Activated T-helper 17 cell treated with anti-CD3 and anti-CD28 coated beads, Interleukin-2, amount 50 U/mL, for 72 hours (primary cell): ENCODE data around the gene ACTMAP. TPM values are rescaled to one million over a fixed set of nuclear protein-coding genes. Genes with fewer than 3 reads are reported as not detected.

Source experiments
- ATAC-seq: fragments of 150-1000 bp; cut with Tn5 transposase; replicated peaks from 2 replicates; pipeline ENCODE4 v1.10.0; 2021; ENCODE audit warnings: mild to moderate bottlenecking, moderate library complexity
- H3K27ac Mint-ChIP-seq: one replicate; pipeline ENCODE4 v1.8.0; 2022; ENCODE audit warnings: mixed read lengths
- H3K27me3 Mint-ChIP-seq: one replicate; pipeline ENCODE4 v1.8.0; 2022; ENCODE audit warnings: mixed read lengths
- H3K36me3 Mint-ChIP-seq: one replicate; pipeline ENCODE4 v1.8.0; 2022; ENCODE audit warnings: low read depth, mild to moderate bottlenecking, mixed read lengths
- H3K4me1 Mint-ChIP-seq: one replicate; pipeline ENCODE4 v1.8.0; 2022; ENCODE audit warnings: mixed read lengths
- H3K4me3 Mint-ChIP-seq: one replicate; pipeline ENCODE4 v1.8.0; 2022; ENCODE audit warnings: mild to moderate bottlenecking, mixed read lengths
- H3K9me3 Mint-ChIP-seq: one replicate; pipeline ENCODE4 v1.8.0; 2022; ENCODE audit warnings: mixed read lengths
- total RNA-seq, 2 donors: library from RNA; stranded (reverse); gene quantifications; one replicate each; pipeline ENCODE4 v1.2.3, GENCODE V29; 2022

Gene ACTMAP
- total RNA-seq, 2 donors from 2014 or later, result 13.0 to 16.6 TPM

- Mint-ChIP-seq H3K9me3 (no peaks in the 10 kb centered on the region), H3K27me3 (no peaks in the 10 kb centered on the region), H3K36me3 (peaks cover 95% of the 10 kb centered on the region), H3K4me1 (peaks cover 40% of the 10 kb centered on the region), H3K27ac (peak overlapping the region; percentile 66), H3K4me3 (no peak overlapping the region)
- no peak for ATAC-seq
Observed at GRCh38 chr19:40763526-40763925, 13.2 kb upstream of the ACTMAP start.

DNA sequence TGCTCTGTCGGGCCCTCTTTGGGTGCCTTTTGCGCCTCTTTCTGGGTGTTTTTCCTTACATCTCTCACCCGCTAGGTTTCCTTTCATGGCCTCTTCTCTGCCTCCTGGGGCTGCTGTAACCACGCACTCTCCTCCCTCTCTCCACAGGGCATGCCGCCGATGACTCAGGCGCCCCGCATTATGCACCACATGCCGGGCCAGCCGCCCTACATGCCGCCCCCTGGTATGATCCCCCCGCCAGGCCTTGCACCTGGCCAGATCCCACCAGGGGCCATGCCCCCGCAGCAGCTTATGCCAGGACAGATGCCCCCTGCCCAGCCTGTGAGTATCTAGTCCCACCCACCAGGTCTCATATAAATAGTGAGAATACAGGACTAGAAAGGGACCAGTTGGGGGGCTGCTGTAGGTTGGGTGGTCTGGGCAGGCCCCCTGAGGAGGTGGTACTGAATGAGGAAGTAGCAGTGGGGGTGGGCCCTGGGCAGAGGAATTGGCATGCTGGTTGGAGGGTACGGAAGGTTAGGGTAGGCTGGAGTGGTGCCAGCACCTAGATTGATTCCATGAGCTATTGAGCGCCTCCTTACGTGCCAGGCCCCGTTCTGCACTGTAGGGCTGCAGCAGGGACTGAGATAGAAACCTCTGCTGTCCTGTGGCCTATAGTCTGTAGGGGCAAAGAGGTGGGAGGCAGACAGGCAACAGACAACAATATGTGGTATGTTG is 12.6 kb upstream of the ACTMAP start:
- no peaks in the 10 kb centered on the region for H3K9me3 Mint-ChIP-seq
- H3K27ac Mint-ChIP-seq, result peak overlapping the region; percentile 66
- no peaks in the 10 kb centered on the region for H3K27me3 Mint-ChIP-seq
- no peak overlapping the region for H3K4me3 Mint-ChIP-seq
- ATAC-seq, result no peak
- peaks cover 40% of the 10 kb centered on the region for H3K4me1 Mint-ChIP-seq
- peaks cover 99% of the 10 kb centered on the region for H3K36me3 Mint-ChIP-seq

GRCh38 chr19:40759352-40759751 is 9.1 kb upstream of the ACTMAP start:
- Mint-ChIP-seq H3K4me3 (peak overlapping the region; percentile 2), H3K9me3 (no peaks in the 10 kb centered on the region), H3K36me3 (peaks cover 100% of the 10 kb centered on the region), H3K27ac (peak overlapping the region; percentile 37), H3K27me3 (no peaks in the 10 kb centered on the region), H3K4me1 (peaks cover 54% of the 10 kb centered on the region)
- ATAC-seq, result no peak

DNA sequence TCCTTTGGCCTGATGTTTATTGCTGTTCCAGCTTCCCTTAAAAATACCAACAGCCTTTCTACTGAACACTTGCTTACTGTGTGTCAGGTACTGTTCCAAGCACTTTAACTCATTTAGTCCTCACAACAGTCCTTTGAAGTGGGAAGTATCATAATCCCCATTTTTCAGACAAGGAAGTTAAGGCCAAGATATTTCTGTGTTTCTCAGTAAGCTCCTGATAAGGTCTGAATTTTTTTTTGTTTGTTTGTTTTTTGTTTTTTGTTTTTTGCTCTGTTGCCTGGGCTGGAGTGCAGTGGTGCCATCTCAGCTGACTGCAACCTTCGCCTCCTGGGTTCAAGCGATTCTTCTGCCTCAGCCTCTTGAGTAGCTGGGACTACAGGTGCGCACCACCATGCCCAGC is 8.2 kb upstream of the ACTMAP start:
- ATAC-seq, result no peak
- no peaks in the 10 kb centered on the region for H3K27me3 Mint-ChIP-seq
- H3K4me3 Mint-ChIP-seq, result peak overlapping the region; percentile 42
- peak overlapping the region; percentile 61 for H3K27ac Mint-ChIP-seq
- H3K9me3 Mint-ChIP-seq, result no peaks in the 10 kb centered on the region
- H3K4me1 Mint-ChIP-seq, result peaks cover 48% of the 10 kb centered on the region
- peaks cover 100% of the 10 kb centered on the region for H3K36me3 Mint-ChIP-seq

GRCh38 chr19:40756502-40757110 is 6.3 kb upstream of the ACTMAP start:
- H3K27me3 Mint-ChIP-seq, result no peaks in the 10 kb centered on the region
- peaks cover 39% of the 10 kb centered on the region for H3K4me1 Mint-ChIP-seq
- H3K9me3 Mint-ChIP-seq, result no peaks in the 10 kb centered on the region
- H3K27ac Mint-ChIP-seq, result peak overlapping the region; percentile 86
- peaks cover 99% of the 10 kb centered on the region for H3K36me3 Mint-ChIP-seq
- peak; percentile 81 for ATAC-seq
- peak overlapping the region; percentile 97 for H3K4me3 Mint-ChIP-seq

DNA sequence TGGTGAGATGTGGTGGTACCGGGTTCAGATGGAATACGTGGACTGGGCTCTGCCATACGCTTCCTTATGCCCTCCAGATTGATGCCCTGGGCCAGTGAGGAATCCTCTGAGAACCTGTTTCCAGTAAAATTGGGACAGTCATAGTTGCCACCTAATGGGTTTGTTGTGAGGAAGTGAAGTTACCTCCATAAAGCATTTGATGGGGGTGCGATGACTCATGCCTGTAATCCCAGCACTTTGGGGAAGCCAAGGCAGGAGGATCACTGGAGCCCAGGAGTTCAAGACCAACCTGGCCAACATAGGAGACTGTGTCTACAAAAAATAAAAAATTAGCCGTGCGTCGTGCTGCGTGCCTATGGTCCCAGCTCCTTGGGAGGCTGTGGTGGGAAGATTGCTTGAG is 5.5 kb upstream of the ACTMAP start:
- H3K27me3 Mint-ChIP-seq, result no peaks in the 10 kb centered on the region
- peak overlapping the region; percentile 97 for H3K4me3 Mint-ChIP-seq
- peaks cover 99% of the 10 kb centered on the region for H3K36me3 Mint-ChIP-seq
- H3K9me3 Mint-ChIP-seq, result no peaks in the 10 kb centered on the region
- ATAC-seq, result no peak
- peak overlapping the region; percentile 86 for H3K27ac Mint-ChIP-seq
- H3K4me1 Mint-ChIP-seq, result peaks cover 36% of the 10 kb centered on the region

- Mint-ChIP-seq H3K27me3 (no peaks in the 10 kb centered on the region), H3K36me3 (peaks cover 99% of the 10 kb centered on the region), H3K4me3 (peak overlapping the region; percentile 97), H3K27ac (peak overlapping the region; percentile 86), H3K9me3 (no peaks in the 10 kb centered on the region), H3K4me1 (peaks cover 33% of the 10 kb centered on the region)
- ATAC-seq, result no peak
Observed at GRCh38 chr19:40755248-40755624, 5.0 kb upstream of the ACTMAP start.

DNA sequence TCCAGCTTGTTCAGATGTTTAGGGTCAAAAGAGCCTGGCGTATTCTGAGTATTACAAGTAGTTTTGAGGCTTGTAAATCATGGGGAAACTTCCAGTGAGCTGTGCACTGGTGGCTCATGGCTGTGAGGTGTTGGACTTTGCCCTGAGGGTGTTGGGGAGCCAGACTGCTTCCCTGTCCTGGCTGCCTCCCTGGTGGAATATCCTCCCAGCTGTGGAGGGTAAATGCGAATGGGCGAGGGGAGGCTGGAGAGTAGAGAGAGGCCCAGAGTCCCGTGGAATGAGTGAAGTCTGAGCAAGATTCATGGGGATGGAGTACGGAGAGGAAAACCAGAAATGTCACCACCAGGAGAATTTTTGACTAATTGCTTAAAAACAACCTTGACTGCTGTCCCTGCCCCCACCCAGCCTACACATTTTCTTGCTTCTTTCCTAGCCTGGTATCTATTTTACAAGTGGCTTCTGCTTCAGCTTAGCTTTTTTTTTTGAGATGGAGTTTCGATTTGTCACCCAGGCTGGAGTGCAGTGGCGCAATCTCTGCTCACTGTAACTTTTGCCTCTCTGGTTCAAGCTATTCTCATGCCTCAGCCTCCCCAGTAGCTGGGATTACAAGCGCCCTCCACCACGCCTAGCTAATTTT is 4.5 kb upstream of the ACTMAP start:
- Mint-ChIP-seq H3K9me3 (no peaks in the 10 kb centered on the region), H3K4me1 (peaks cover 29% of the 10 kb centered on the region), H3K4me3 (peak overlapping the region; percentile 97), H3K27ac (peak overlapping the region; percentile 86), H3K36me3 (peaks cover 99% of the 10 kb centered on the region), H3K27me3 (no peaks in the 10 kb centered on the region)
- peak; percentile 7 for ATAC-seq

DNA sequence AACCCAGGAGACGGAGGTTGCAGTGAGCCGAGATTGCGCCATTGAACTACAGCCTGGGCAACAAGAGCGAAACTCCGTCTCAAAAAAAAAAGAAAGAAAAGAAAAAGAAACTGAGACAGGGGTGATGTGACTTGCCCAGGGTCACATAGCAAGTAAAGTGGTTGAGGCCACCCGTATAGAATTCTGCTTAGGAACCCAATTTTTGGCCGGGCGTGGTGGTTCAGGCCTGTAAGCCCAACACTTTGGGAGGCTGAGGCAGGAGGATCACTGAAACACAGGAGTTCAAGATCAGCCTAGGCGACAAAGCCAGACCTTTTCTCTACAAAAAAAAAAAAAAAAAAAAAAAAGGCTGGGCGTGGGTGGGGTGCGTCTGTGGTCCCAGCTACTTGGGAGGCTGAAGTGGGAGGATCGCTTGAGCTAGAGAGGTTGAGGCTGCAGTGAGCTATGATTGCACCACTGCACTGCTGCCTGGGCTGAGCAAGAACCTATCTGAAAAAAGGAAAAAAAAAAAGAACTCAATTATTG is 2.0 kb upstream of the ACTMAP start:
- peaks cover 25% of the 10 kb centered on the region for H3K4me1 Mint-ChIP-seq
- H3K4me3 Mint-ChIP-seq, result peak overlapping the region; percentile 97
- no peak for ATAC-seq
- peak overlapping the region; percentile 97 for H3K27ac Mint-ChIP-seq
- no peaks in the 10 kb centered on the region for H3K27me3 Mint-ChIP-seq
- H3K9me3 Mint-ChIP-seq, result no peaks in the 10 kb centered on the region
- peaks cover 75% of the 10 kb centered on the region for H3K36me3 Mint-ChIP-seq

GRCh38 chr19:40750874-40751537 is 729 bp upstream of the ACTMAP start, which contains the start of gene SNRPA:
SNRPA (plus strand) TSS chr19:40751203; CDS start chr19:40751409, 206 bp downstream.
- H3K4me3 Mint-ChIP-seq, result peak within 1 kb of the TSS; percentile 97
- H3K27ac Mint-ChIP-seq, result peak within 1 kb of the TSS; percentile 97
- ATAC-seq, result peak; percentile 74
- no peaks in the 10 kb centered on the region for H3K27me3 Mint-ChIP-seq
- peaks cover 62% of the 10 kb centered on the region for H3K36me3 Mint-ChIP-seq
- peaks cover 18% of the 10 kb centered on the region for H3K4me1 Mint-ChIP-seq
- no peaks in the 10 kb centered on the region for H3K9me3 Mint-ChIP-seq

- Mint-ChIP-seq H3K27me3 (no peaks in the 10 kb centered on the region), H3K9me3 (no peaks in the 10 kb centered on the region), H3K27ac (no peak overlapping the region), H3K36me3 (peaks cover 29% of the 10 kb centered on the region), H3K4me1 (peaks cover 3% of the 10 kb centered on the region), H3K4me3 (no peak overlapping the region)
- no peak for ATAC-seq
Observed at GRCh38 chr19:40747536-40747935, 2.7 kb downstream of the ACTMAP start.

- no peaks in the 10 kb centered on the region for H3K9me3 Mint-ChIP-seq
Observed at GRCh38 chr19:40745402-40745780, 4.9 kb downstream of the ACTMAP start.

DNA sequence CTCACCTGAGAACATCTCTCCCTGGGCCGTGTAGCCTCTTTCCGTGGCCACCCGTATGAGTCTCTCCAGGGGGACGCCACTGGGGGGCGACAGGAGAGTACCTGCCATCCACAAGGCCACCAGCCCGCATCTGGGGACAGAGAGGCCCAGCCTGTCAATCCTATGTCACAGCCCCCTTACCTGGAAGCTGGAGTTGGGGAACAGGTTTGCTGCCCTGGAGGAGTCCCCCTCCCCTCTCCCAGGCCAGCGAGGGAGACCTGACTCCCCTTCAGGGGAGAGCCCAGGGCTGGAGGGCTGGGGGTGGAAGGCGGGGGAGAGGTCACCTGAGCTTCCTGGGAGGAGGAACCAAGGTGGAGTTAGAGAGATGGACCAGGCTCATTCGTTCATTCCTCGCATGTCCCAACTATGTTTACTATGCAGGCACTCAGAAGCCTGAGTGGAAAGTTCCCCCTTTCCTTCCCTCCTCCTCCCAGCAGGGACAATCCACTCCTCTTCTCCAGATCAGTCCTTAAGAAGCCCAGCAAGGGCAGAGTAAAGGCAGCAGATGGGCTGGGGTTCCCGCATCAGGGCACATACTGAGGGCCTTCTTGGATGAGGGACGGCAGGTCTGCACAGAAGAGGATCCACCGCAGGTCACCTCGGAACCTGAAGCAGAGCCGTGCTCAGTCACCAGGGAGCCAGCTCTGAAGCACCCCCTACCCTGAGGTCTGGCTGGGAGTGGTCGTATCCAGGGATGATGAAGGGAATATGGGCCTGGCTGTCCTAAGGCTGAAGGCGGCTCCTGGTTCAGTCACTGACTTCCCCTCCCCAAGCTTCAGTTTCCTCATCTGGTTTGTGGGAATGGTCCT is 5.5 kb downstream of the ACTMAP start:
- H3K36me3 Mint-ChIP-seq, result peaks cover 2% of the 10 kb centered on the region
- H3K4me3 Mint-ChIP-seq, result no peak overlapping the region
- no peaks in the 10 kb centered on the region for H3K9me3 Mint-ChIP-seq
- ATAC-seq, result peak; percentile 44
- no peaks in the 10 kb centered on the region for H3K27me3 Mint-ChIP-seq
- H3K27ac Mint-ChIP-seq, result peak overlapping the region; percentile 38
- no peaks in the 10 kb centered on the region for H3K4me1 Mint-ChIP-seq

More at GRCh38 chr19:40745402-40745780, 4.9 kb downstream of the ACTMAP start:
- no peak overlapping the region for H3K4me3 Mint-ChIP-seq
- no peak overlapping the region for H3K27ac Mint-ChIP-seq
- no peak for ATAC-seq
- peaks cover 7% of the 10 kb centered on the region for H3K36me3 Mint-ChIP-seq
- no peaks in the 10 kb centered on the region for H3K4me1 Mint-ChIP-seq
- no peaks in the 10 kb centered on the region for H3K27me3 Mint-ChIP-seq
